Femur (tissue), 1 donor: ENCODE results near the gene ARL4C.

Experiments
- DNase-seq: peaks from one replicate; pipeline ENCODE4 v3.0.0-alpha.2; 2017

The ARL4C gene, protein sequence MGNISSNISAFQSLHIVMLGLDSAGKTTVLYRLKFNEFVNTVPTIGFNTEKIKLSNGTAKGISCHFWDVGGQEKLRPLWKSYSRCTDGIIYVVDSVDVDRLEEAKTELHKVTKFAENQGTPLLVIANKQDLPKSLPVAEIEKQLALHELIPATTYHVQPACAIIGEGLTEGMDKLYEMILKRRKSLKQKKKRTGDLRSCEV

DNA sequence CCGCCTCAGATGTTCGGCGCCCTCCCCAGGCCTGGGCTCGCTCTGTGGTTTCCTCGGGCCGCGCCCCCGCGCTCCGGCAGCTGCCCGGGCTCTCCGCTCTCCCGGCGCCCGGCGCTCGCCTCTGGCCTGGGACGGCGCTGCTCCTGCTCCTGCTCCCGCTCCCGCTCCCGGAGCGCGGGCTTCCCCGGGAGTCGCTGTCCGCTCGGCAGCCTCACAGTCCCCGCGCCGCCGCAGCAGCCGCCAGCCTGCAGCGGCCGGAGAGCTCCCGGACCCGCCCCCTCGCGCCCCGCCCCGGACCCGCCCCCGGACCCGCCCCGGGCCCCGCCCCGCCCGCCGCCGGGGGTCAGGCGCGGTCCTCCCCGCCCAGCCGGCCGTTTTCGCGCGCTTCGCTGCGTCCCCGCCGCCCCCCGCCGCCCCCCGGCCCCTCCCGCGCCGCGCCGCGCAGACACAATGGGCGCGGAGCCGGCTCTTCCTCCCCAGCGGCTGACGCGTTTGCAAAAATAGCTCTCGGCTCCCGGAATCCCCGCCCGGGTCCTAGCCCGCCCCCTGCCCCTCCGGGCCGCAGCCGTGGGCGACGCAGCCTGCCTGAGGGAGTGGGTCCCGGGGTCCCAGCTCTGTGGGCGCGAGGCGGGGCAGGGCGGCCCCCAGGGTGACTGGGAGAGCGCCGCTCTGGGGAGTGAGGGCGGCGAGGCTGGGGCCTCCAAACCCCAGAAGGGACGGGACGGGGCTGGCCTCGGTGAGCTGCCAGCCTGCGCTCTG is at the start of gene ARL4C:
TSS of gene ARL4C (minus strand) at position 247 of the 759 bp plus-strand sequence. CDS start 495 bp downstream, outside the sequence.
- DNase-seq = peak; percentile 89

DNA sequence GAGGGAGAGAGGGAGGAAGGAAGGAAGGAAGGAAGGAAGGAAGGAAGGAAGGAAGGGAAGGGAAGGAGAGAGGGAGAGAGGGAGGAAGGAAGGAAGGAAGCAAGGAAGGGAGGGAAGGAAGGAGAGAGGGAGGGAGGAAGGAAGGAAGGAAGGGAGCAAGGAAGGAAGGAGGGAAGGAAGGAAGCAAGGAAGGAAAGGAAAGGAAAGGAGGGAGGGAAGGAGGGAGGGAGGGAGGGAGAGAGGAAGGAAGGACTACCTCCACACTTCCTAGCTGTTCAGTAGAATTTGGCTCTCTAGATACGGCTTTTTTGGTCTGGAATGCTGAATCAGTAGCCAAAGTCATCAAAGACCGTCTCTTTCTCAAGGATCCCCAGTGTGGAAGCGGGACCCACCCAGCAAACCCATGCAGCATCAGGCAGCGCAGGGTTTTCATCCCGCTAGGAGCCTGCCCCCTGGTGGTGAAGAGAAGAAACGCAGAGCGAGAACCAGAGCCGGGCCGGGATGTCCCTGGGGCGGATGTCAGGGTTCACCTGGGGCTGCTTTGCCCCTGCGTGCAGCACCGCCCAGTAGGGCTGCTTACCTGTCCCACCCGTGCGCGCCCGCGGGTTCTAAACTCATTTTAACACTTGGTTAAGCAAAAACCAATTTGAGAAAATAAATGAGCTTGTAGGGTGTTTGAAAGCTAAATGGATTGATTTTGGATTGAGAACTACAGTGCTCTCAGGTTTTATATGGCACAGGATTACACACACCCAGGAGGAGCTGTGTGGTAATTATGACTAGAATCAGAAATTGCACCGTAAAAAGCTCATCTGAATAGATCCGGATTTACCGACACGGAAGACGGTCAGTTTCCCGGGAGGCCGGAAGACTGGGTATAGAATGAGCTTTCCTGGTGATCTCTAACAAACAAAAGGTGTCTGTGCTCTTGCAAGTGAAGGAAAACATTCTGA is 48.1 kb upstream of the ARL4C start:
- peak; percentile 68 for DNase-seq

DNA sequence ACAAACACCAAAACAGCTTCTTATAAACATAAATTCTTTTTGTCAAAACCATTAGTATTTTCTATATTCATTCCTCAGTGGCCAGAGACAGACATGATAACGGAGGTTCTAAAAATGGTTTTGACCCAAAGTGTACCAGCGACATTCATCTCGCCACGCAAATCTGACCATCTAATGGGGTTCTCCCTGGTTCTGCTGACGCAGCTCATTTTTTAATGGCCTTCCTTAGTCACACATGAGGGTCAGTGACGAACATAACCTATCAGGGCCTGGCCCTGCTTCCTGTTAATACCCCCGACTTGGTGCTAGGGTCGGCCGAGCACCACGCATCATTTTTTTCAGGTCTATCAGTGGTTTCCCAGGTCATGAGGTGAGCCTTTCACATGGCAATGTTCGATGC is 45.9 kb upstream of the ARL4C start:
- no peak for DNase-seq

DNA sequence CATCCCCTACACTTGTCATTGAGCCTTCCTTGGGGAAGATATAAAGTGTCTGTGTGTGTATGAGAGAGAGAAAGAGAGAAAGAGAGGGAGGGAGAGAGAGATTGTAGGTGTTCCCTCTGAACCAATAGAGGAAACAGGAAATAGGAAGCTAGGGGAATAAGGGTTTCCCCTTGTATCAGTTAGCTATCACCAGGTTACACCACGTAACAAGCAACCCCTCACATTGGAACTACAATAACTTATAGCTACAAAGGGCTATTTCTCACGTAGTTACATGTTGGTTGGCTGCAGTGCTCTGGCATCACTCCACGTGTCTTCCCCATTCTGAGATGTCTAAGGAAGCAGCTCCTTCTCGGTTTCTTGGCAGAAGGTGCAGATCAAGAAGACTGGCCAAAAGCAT is 41.0 kb upstream of the ARL4C start:
- DNase-seq = no peak

DNA sequence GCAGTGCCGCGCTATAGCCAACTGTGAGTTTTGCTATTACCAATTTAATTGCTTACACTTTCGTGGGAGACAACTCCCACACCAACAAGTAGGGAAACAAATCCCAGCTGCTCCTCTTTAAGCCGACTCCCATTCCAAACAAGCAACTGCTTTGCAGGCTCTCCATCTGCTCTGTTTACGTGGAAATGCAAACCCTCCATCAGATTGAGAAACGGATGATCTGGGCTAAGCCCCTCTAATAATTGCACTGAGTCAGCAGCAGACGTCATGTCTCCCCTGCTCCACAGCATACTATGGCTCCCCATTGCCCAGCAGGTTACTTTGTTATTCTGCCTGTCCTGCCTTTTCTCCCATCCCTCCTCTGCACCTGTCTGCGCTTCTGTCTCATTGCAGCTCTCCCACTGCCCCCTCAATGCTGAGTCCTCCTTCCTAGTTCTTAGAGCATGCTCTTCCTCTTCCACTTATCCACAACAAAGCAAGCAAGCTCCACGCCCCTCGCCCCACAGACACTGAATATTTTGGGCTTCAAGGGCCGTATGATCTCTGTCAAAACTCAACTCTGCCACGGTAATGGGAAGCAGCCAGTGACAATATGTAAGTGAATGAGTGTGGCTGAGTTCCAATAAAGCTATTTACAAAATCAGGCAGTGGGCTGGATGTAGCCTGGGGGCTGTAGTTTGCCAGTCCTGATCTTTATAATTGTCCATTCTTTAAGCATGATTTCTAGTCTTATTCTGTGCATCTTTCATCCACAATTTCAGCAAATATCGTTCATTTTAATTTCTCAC is 39.5 kb upstream of the ARL4C start:
- no peak for DNase-seq

DNA sequence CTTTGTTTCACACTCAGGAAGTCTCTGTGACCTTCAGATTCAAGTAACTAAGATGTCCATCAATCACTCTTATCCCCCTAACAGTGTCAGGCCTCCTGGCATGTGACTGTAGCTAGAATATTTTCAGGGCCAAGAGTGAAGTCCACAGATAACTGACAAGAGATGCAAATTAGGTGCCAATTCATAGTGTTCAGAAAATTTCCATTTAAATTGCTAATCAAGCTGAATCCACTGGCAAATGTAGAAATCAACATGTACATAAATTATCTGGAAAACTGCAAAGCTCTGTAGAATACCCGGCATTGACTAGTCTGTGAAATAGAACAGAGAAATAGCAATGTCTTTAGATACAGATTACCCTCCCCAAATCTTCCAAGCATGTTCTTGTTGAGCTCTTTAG is 38.6 kb upstream of the ARL4C start:
- DNase-seq = no peak

DNA sequence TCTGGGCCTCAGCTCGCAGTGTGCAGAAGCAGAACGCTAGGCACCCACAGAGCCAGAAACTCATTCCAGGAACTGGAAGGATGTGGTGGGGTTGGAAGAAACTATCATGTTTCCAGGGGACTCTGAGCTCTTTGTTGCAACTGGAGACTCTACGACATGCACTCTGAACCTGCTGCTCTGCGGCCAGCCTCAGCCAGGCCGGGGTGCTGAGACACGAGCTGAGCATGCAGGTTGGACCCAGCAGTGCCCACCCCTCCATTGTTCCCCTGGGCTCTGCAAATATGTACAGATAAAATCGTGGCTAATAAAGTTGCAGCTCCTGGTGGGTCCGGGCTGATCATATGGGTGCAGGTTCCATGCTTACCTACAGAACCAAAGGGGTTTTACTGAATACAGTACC is 37.6 kb upstream of the ARL4C start:
- DNase-seq = no peak

DNA sequence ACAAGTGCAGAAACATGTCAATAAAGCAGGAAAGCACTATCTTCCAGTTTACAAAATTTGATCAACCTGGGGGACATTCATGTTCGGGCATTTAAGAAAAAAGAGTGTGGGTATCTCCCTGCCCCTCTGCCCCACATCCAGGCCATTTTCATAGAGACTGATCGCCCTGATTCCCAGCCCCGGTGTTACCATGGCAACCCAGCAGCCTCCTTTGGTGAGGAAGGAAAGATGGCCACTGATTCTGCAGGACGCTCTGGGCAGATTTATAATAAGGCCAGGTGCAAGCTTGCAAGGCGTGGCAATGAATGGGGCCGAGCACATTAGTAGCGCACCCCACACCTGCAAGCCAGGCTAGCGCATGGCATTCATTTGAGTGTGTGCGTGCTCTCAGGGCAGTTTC is 36.7 kb upstream of the ARL4C start:
- no peak for DNase-seq

DNA sequence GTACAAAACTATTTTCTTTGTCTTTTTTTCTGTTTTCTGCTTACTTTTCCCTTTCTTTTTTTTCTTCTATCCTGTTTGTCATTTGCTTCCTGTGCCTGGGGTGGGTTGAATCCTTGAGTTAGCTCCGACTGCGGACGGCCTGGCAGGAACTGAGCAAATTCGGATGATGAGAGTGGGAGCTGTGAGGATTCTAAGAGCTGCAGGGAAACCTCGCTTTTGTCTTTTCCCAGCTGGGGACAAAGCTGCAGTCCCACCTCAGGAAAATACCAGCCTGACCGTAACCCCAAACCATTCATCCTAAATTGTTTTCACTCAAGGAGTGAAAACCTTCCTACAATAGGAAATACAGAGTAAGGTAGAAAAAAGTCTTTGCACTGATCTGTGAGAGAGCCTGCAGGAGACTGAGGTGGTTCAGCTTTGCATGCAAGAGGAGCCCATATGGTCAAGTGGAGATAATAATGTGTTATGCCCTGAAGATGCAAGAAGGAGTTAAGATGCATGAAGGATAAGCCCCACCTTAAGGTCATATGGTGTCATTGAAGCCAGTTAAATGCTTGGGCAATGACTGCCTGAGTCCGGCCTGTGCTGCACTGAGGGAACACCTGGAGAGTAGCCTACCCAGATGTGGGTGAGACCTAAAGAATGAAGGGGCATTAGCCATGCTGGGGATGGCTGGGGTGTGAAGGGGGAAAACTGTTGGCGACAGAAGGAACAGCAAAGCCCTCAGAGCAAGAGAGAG is 31.7 kb upstream of the ARL4C start:
- no peak for DNase-seq

DNA sequence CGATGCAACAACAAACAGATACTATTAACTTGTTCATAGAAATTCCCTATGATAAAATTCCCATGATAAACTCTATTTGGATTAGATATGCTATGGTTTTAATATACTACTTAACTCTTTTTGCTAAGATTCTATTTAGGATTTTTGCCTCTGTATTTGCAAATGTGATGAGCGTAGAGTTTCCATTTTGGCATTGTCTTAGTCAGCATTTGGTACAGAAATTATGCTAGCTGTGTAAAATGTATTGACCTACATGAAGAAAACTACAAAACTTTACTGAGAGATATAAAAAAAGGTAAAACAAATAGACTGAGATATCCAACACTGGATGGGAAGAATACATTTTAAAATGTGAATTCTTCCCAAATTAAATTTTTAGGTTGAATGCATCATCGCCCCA is 29.8 kb upstream of the ARL4C start:
- DNase-seq = no peak

DNA sequence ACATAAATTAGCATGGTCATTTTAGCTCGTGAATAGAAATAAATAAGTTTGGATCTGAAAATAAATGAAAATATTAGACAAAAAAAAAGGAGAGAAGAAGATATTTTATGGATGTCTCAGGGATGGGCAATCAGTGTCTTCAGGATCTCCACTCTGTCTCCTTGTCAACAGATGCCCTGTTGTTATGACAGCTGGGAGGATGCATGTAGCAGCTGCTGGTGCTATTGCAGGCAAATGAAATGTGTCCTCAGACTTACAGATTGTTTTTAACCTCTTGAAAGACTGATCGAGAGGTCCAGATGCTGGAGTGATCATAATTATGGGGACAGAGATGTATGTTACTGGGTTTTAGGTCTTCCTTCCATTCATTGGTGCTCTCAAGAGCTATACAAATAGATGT is 24.7 kb upstream of the ARL4C start:
- no peak for DNase-seq

DNA sequence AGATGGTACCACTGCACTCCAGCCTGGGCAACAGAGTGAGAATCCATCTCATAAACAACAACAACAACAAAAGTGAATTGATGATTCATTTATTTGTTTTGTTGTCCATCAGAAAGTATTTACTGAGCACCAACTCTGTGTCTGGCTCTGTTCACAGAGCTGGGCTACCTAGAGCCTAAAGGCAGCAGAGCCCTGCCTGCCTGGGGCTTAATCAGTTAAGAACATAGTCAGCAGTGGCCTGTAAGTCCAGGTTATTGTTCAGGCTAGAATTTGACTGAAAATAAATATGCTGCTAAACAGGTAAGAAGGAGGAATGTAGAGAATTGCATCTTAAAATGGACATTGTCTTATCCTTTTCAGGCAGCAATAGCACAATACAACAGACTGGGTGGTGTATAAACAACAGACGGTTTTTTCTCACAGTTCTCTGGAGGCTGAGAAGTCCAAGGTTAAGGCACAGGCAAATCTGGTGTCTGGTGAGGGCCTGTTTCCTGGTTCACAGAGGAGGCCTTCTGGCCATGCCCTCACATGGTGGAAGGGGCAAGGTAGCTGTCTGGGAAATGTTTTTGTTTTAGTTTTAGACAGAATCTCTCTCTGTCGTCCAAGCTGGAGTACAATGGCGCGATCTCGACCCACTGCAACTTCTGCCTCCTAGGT is 22.2 kb upstream of the ARL4C start:
- no peak for DNase-seq

DNA sequence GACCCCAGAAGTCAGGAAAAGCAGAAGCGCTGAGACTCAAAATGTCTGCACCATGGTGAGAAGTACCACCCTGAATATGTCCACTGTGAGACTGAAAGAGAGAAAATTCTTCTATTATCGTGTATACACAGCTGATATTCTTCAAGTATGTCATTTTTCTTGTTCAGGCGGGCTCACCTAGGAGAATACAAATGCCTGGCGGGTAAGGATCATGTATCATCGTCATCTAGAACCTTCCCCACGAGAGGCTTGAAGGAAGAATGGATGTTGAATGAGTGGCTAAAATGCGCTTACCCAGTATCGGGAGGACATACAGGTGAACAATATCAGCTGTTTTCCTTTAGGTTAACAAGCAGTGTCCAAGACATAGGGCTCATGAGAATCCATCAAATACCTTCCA is 21.1 kb upstream of the ARL4C start:
- DNase-seq = no peak

DNA sequence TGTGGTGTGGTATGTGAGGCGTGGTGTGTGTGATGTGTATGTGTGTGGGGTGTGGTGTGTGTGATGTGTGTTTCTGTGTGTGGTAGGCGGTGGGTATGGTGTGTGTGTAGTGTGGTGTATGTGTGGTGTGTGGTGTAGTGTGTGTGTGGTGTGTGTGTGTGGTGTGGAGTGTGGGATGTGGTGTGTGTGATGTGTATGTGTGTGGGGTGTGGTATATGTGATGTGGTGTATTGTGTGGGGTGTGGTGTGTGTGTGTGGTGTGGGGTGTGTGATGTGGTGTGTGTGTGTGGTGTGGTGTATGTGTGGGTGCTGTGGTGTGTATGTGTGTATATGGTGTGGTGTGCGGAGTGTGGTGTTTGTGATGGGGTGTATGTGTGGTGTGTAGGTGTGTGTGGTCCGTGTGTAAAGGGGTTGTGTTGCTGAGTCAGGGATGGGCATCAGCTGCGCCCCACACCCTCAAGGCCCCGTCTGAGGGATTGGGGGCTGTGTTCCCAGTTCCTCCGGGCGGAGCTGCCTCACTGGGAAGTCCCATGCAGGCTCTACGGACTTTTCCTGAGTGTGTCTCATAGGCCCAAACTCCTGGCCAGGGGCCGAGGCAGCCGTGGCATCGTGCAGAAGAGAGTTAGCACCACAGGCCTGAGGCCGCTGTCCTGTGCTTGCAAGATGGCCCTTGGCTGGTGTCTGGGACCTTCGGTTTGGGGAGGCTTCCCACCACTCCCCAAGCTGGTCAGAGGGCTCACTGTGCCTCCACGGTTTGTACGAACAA is 18.2 kb upstream of the ARL4C start:
- no peak for DNase-seq

DNA sequence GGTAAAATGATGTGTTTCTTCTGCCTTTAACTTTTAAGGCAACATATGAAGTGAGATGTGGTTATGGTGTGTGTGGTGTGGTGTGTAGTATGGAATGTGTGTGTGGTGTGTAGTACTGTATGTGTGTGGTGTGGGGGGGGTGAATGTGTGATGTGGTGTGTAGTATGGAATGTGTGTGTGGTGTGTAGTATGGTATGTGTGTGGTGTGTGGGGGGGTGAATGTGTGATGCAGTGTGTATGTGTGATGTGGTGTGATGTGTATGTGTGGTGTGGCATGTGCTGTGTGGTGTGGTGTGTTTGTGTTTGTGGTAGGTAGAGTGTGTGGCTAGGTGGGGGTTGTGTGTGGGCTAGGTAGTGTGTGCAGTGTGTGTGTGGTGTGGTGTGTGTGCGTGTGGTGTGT is 17.2 kb upstream of the ARL4C start:
- no peak for DNase-seq

DNA sequence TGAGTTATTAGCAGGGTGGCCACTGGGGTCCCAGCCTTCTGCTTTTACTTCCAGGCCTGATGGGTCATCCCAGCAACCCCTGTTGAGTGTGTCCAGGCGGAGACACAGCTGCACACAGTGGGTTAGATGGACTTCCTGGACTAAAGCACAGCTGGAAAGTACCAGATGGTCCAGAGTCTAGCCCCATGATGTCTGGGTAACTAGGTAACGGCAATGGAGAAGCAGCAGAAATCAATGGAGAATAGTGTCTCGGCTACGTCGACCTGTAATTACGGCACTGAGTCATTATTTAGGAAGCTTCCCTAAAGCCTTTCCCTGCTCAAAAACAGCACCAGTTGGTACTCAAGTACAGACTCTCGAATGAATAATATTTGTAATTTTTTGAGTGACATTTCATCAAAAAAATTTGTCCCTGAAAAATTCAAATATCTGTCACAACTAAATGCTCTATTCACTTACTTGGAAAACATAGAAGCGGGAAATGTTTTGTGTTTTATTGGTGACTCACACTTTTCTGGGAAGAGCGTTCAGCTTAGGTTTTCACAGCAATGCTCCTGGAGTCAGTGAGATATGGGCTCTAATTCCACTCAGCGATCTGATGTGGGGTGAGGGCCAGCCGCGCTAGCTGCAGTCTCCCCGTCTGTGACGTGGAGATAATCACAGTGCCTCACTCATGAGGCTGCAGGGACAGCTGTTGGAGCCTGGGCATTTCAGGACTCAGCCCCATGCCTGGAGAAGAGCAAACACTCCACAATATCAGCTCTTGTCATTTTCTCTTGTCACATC is 16.2 kb upstream of the ARL4C start:
- DNase-seq = no peak

DNA sequence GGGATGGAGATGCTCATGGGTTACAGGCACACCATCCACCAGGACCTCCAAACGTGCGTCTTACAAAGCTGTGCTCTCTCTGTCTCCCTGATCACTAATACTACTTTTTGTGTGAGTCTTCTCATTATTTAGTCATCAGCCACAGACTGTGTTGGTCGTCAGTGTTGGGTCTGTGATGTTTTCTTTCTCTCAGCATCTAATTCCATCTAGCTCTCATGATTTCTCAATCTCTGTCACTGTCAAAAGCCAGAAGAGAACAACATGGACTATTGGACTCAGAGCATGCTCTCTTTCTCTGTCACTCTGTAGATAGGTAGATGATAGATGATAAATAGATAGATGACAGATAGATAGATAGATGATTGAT is 6.0 kb upstream of the ARL4C start:
- DNase-seq = no peak

DNA sequence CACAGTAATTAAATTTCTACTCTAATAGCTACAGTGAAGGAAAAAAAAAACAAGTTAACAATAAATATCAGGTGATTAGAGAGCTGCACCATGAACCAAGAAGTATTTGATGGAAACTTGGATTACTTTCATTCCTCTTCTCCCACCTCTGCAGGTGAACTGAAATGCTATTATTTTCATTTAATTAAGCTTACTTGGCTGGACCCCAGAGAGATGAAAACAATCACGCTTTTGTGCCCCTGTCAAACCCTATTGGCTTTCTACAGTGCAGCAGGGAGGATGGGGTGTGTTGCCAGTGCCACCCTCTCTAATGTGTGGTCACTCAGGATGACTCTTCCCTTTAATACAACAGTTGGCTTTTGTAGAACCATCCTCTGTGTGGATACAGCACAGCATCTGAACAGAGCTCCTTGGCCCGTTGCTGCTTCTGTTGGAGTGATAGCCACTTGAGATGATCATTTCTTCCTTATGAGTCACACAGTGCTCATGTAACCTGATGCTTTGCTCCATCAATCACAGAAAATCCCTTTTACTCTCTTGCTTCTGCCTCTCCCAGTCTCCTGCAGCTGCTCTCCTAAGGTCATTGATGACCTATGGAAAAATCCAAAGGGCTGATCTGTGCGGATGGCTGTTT is 5.5 kb upstream of the ARL4C start:
- no peak for DNase-seq

DNA sequence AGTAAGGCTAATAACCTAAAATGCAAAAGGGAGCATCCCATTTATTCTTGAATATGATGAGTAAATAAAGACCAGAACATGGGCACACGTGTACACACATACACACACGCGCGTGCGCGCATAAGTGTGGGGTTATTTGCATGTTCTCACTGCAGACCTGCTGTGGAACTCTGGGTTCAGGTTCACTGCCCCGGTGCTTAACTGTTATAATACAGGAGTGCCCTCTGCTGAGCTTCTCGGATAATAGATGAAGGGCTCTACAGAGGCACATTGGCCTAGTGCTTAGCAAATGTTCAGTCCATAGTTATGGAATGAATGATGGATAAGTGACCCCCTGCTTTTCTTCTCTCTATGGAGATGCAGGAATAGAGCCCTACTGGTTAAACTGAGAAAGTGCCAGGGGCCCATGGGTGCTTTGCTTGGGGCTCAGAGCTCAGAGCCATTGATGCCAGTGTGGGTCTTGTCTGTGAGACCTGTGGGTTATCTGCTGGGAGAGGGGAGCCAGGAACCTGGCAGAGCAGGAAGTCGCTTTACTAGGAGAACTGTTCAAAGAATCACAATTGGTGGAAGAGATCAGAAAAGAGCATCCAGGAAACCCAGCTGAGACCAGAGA is 3.6 kb upstream of the ARL4C start:
- DNase-seq = peak; percentile 38
